Measurements from ENCODE around the gene NECTIN1.

DNA sequence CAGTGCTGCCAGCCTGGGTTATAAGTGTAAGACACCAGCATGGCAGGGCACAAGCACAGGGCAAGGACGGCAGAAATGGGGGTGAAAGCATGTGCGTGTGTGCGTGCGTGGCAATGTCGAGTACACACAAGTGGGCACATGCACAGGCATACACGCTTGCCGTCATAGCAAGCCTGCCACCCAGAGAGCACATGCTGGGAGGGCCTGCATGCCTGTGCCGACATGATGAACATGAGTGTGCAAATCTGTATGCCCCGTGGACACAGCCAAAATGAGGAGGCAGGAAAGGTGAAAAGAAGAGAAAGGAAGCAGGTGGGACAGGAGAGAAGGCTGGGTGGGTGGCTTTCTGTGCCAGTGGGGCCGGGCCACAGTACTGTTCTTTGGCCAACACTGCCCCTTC lies 62.9 kb downstream of the NECTIN1 start:
- TF ChIP-seq, protein P1, sequence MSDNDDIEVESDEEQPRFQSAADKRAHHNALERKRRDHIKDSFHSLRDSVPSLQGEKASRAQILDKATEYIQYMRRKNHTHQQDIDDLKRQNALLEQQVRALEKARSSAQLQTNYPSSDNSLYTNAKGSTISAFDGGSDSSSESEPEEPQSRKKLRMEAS (IDR thresholded peaks at IDR 0.05; ENCODE audit: low read depth, low read length) = no peak; the same call in 1 of the 2 replicates
- TF ChIP-seq, protein P2, sequence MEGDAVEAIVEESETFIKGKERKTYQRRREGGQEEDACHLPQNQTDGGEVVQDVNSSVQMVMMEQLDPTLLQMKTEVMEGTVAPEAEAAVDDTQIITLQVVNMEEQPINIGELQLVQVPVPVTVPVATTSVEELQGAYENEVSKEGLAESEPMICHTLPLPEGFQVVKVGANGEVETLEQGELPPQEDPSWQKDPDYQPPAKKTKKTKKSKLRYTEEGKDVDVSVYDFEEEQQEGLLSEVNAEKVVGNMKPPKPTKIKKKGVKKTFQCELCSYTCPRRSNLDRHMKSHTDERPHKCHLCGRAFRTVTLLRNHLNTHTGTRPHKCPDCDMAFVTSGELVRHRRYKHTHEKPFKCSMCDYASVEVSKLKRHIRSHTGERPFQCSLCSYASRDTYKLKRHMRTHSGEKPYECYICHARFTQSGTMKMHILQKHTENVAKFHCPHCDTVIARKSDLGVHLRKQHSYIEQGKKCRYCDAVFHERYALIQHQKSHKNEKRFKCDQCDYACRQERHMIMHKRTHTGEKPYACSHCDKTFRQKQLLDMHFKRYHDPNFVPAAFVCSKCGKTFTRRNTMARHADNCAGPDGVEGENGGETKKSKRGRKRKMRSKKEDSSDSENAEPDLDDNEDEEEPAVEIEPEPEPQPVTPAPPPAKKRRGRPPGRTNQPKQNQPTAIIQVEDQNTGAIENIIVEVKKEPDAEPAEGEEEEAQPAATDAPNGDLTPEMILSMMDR (IDR thresholded peaks at IDR 0.05; ENCODE audit: low read depth, low read length) = no peak
- TF ChIP-seq POLR2A (IDR thresholded peaks at IDR 0.05; ENCODE audit: extremely low read depth, insufficient read length) = no peak
